ENCODE results near the gene ATRNL1.

ATRNL1 gene

DNA sequence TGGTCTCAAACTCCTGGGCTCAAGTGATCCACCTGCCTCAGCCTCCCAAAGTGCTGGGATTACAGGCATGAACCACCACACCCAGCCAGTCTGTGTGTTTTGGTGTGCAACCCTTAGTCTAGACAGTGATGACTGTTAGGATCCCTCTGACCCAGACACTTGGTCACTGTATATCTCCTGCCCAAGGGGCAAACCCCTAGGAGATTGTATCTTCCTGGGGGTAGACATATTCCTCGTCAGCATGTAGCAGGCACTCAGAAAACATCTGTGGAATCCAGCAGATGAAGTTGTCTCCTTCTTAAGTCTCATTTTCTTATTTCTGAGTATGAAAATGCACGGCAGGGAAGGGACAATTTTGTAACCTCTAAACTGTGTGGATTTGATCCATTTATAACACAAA lies 887.3 kb downstream of the ATRNL1 start:
- Histone ChIP-seq H3K4me3 (replicated peaks; ENCODE audit: low read depth, low read length) (no peak overlapping the region), H3K27me3 (replicated peaks; ENCODE audit: control insufficient read depth, insufficient read depth, low read length) (no peaks in the 10 kb centered on the region), H3K36me3 (ENCODE audit: control insufficient read depth, insufficient read depth, low read length) (no peaks in the 10 kb centered on the region)
- no peak for DNase-seq (ENCODE audit: extremely low read depth, insufficient read length)
- TF ChIP-seq, protein P1, sequence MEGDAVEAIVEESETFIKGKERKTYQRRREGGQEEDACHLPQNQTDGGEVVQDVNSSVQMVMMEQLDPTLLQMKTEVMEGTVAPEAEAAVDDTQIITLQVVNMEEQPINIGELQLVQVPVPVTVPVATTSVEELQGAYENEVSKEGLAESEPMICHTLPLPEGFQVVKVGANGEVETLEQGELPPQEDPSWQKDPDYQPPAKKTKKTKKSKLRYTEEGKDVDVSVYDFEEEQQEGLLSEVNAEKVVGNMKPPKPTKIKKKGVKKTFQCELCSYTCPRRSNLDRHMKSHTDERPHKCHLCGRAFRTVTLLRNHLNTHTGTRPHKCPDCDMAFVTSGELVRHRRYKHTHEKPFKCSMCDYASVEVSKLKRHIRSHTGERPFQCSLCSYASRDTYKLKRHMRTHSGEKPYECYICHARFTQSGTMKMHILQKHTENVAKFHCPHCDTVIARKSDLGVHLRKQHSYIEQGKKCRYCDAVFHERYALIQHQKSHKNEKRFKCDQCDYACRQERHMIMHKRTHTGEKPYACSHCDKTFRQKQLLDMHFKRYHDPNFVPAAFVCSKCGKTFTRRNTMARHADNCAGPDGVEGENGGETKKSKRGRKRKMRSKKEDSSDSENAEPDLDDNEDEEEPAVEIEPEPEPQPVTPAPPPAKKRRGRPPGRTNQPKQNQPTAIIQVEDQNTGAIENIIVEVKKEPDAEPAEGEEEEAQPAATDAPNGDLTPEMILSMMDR (IDR thresholded peaks at IDR 0.05; ENCODE audit: insufficient read depth, low read length, poor library complexity, severe bottlenecking): no peak

DNA sequence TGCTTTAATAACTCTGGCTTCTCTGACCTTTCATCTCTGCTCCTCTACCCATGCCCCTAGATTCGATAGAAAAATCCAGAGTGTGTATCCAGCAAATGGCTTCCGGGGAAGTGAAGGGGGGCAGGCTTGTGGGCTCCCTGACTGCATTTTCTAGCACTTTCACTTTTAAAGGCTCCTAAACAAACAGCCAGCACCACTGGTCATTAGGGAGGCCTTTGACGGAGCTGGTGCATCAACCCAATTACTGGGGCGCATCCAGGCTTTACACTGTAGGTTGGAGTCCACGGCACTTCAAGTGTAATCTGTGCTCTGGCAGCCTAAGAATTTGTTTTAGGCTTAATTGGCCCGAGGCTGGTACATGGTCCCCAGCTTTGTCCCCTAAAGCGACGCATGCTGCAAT lies 887.9 kb downstream of the ATRNL1 start:
- TF ChIP-seq, protein P1 (IDR thresholded peaks at IDR 0.05; ENCODE audit: insufficient read depth, low read length, poor library complexity, severe bottlenecking): no peak
- H3K36me3 ChIP-seq (ENCODE audit: control insufficient read depth, insufficient read depth, low read length): no peaks in the 10 kb centered on the region
- no peak for DNase-seq (ENCODE audit: extremely low read depth, insufficient read length)
- no peak overlapping the region for H3K4me3 ChIP-seq (replicated peaks; ENCODE audit: low read depth, low read length)
- no peaks in the 10 kb centered on the region for H3K27me3 ChIP-seq (replicated peaks; ENCODE audit: control insufficient read depth, insufficient read depth, low read length)

DNA sequence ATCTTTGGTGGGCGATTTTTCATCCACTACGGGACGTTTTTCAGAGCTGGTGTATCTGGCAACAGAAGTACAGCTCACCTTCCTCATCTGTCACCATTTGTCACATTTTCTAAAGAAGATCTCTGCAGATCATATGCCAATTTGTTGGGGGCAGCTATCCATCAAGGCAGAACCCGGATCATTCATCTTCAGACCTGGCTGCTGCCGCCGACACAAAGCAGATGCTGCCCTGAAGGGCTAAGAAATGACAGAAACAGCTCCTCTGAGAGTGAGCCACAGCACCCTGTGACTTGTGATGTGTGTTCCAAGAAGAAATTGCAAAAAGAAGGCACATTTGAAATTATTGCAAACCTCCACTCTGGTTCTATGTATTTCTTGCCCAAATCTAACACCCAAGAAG lies 888.9 kb downstream of the ATRNL1 start:
- Histone ChIP-seq H3K27me3 (replicated peaks; ENCODE audit: control insufficient read depth, insufficient read depth, low read length) (no peaks in the 10 kb centered on the region), H3K4me3 (replicated peaks; ENCODE audit: low read depth, low read length) (no peak overlapping the region), H3K36me3 (ENCODE audit: control insufficient read depth, insufficient read depth, low read length) (no peaks in the 10 kb centered on the region)
- no peak for DNase-seq (ENCODE audit: extremely low read depth, insufficient read length)
- TF ChIP-seq, protein P1 (IDR thresholded peaks at IDR 0.05; ENCODE audit: insufficient read depth, low read length, poor library complexity, severe bottlenecking): no peak

DNA sequence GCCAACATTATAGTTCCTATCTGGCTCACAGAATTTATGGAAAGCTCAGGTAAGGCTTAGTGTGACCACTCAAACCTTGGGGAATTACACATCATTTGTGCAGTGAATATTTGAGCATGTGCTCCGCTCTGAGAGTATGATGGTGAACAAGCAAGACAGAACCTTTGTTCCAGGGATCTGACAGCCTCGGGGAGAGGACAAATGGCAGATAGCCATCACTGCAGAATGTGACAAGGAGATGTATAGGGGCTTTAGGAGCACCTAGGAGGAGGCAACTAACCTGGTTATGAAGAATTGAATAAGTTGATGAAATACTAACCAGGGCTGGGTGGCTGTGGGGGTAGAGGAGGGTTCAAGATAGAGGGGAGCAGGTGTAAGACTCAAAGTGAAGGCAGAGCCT lies 889.4 kb downstream of the ATRNL1 start:
- H3K36me3 ChIP-seq (ENCODE audit: control insufficient read depth, insufficient read depth, low read length): no peaks in the 10 kb centered on the region
- no peaks in the 10 kb centered on the region for H3K27me3 ChIP-seq (replicated peaks; ENCODE audit: control insufficient read depth, insufficient read depth, low read length)
- DNase-seq (ENCODE audit: extremely low read depth, insufficient read length): no peak
- H3K4me3 ChIP-seq (replicated peaks; ENCODE audit: low read depth, low read length): no peak overlapping the region
- TF ChIP-seq, protein P1 (IDR thresholded peaks at IDR 0.05; ENCODE audit: insufficient read depth, low read length, poor library complexity, severe bottlenecking): no peak

DNA sequence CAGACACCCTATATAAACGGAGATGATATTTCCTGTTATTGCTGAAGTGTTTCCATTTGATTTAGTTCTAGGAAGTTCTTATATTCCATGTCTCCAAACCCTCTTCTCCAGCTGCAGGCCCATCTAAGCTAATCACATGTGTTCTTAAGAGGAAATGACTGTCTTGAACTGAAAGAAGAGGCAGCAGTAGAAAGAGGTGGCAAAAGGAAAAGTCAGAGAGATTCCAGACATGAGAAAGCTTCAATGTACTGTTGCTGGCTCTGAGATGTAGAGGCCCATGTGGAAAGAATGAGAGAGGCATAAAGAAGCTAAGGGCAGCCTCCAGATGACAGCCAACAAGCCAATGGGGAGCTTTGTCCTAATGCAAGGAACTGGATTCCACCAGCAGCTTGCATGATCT lies 892.6 kb downstream of the ATRNL1 start:
- no peak for DNase-seq (ENCODE audit: extremely low read depth, insufficient read length)

DNA sequence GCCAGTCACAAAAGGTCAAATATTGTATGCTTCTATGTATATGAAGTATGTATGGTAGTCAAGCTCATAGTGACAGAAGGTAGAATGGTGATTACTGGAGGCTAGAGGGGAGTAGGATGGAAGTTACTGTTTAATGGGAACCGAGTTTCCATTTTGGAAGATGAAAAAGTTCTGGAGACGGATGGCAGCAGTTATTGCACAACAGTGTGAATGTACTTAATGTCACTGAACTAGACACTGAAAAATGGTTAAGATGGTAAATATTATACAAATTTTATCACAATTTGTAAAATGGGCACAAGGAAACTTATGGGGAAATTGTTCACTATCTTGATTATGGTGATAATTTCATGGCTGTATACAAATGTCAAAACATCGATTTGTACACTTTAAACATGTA lies 895.2 kb downstream of the ATRNL1 start:
- no peak for DNase-seq (ENCODE audit: extremely low read depth, insufficient read length)
- H3K36me3 ChIP-seq (ENCODE audit: control insufficient read depth, insufficient read depth, low read length): no peaks in the 10 kb centered on the region
- no peaks in the 10 kb centered on the region for H3K27me3 ChIP-seq (replicated peaks; ENCODE audit: control insufficient read depth, insufficient read depth, low read length)
- TF ChIP-seq, protein P1 (IDR thresholded peaks at IDR 0.05; ENCODE audit: insufficient read depth, low read length, poor library complexity, severe bottlenecking): no peak
- H3K4me3 ChIP-seq (replicated peaks; ENCODE audit: low read depth, low read length): no peak overlapping the region

More for the DNA sequence above, 892.6 kb downstream of the ATRNL1 start:
- Histone ChIP-seq H3K4me3 (replicated peaks; ENCODE audit: low read depth, low read length) (no peak overlapping the region), H3K27me3 (replicated peaks; ENCODE audit: control insufficient read depth, insufficient read depth, low read length) (no peaks in the 10 kb centered on the region), H3K36me3 (ENCODE audit: control insufficient read depth, insufficient read depth, low read length) (no peaks in the 10 kb centered on the region)
- TF ChIP-seq, protein P1 (IDR thresholded peaks at IDR 0.05; ENCODE audit: insufficient read depth, low read length, poor library complexity, severe bottlenecking): no peak
